GM23338 (cell line): ENCODE measurements around the gene TEX35. TPM values are rescaled to one million over a fixed set of nuclear protein-coding genes. Genes with fewer than 3 reads are reported as not detected.
A peak's percentile ranks its signal among the peaks of the same experiment; 100 is the strongest.

Experiments
- ATAC-seq: fragments of 200-7000 bp; cut with Tn5 transposase; 3 replicates; pipeline ENCODE4 v1.9.1; 2020
- DNase-seq: peaks from one replicate; pipeline ENCODE4 v3.0.0-alpha.2; 2015; ENCODE audit warnings: low spot score
- H2AFZ ChIP-seq: fragments of 200-600 bp; sonication (generic); 2 replicates; pipeline ENCODE4 v1.8.0; 2016; ENCODE audit warnings: antibody characterized with exemption, mild to moderate bottlenecking, moderate library complexity
- H3F3A ChIP-seq: fragments of 200-600 bp; sonication (generic); replicated peaks from 2 replicates; pipeline ENCODE4 v1.8.0; 2017; ENCODE audit warnings: antibody characterized with exemption, mixed run types, low read depth
- H3K27ac ChIP-seq: fragments of 200-600 bp; sonication (generic); 2 replicates; pipeline ENCODE4 v1.6.1; 2016; ENCODE audit warnings: low read depth
- H3K27me3 ChIP-seq: fragments of 200-600 bp; sonication (generic); 2 replicates; pipeline ENCODE4 v1.8.0; 2016; ENCODE audit warnings: mild to moderate bottlenecking, mixed run types, moderate library complexity; ENCODE audit not compliant: insufficient read depth
- H3K36me3 ChIP-seq: fragments of 200-600 bp; sonication (generic); 2 replicates; pipeline ENCODE4 v1.8.0; 2016; ENCODE audit warnings: mild to moderate bottlenecking; ENCODE audit not compliant: insufficient read depth
- H3K4me1 ChIP-seq: fragments of 200-600 bp; sonication (generic); 2 replicates; pipeline ENCODE4 v1.8.0; 2016; ENCODE audit warnings: mild to moderate bottlenecking, moderate library complexity; ENCODE audit not compliant: insufficient read depth
- H3K4me2 ChIP-seq: fragments of 200-600 bp; sonication (generic); 2 replicates; pipeline ENCODE4 v1.7.1; 2017; ENCODE audit warnings: mixed run types
- H3K4me3 ChIP-seq: fragments of 200-600 bp; sonication (generic); 2 replicates; pipeline ENCODE4 v1.6.1; 2016; ENCODE audit warnings: mixed run types
- H3K79me2 ChIP-seq: fragments of 200-600 bp; sonication (generic); replicated peaks from 2 replicates; pipeline ENCODE4 v1.8.0; 2017; ENCODE audit warnings: mild to moderate bottlenecking; ENCODE audit not compliant: insufficient read depth
- H3K9me2 ChIP-seq: fragments of 200-600 bp; sonication (generic); 2 replicates; pipeline ENCODE4 v1.8.0; 2017; ENCODE audit not compliant: insufficient read depth
- H4K20me1 ChIP-seq: fragments of 200-600 bp; sonication (generic); replicated peaks from 2 replicates; pipeline ENCODE4 v1.8.0; 2017; ENCODE audit warnings: mild to moderate bottlenecking; ENCODE audit not compliant: insufficient read depth
- H3K27ac Mint-ChIP-seq: 2 replicates; pipeline ENCODE4 v1.8.0; 2020; ENCODE audit warnings: inconsistent platforms, mild to moderate bottlenecking, moderate library complexity, mixed read lengths
- H3K27me3 Mint-ChIP-seq: 3 replicates; pipeline ENCODE4 v1.8.0; 2022; ENCODE audit warnings: low read depth, mild to moderate bottlenecking, moderate library complexity, mixed read lengths, inconsistent platforms; ENCODE audit not compliant: insufficient read depth, poor library complexity
- H3K36me3 Mint-ChIP-seq: 3 replicates; pipeline ENCODE4 v1.8.0; 2021; ENCODE audit warnings: low read depth, mild to moderate bottlenecking, inconsistent platforms, moderate library complexity, mixed read lengths
- H3K4me1 Mint-ChIP-seq: 3 replicates; pipeline ENCODE4 v1.8.0; 2020; ENCODE audit warnings: mild to moderate bottlenecking, inconsistent platforms, mixed read lengths
- H3K4me3 Mint-ChIP-seq: 3 replicates; pipeline ENCODE4 v1.8.0; 2021; ENCODE audit warnings: moderate library complexity, mild to moderate bottlenecking, inconsistent platforms, mixed read lengths
- H3K9me3 Mint-ChIP-seq: 3 replicates; pipeline ENCODE4 v1.8.0; 2020; ENCODE audit warnings: moderate library complexity, mild to moderate bottlenecking, inconsistent platforms, mixed read lengths
- CREB1 ChIP-seq: fragments of 250-450 bp; sonication (Bioruptor Pico); IDR thresholded peaks from 2 replicates; pipeline ENCODE4 v1.5.0; 2020; ENCODE audit warnings: low read depth, mild to moderate bottlenecking, moderate library complexity
- ETS1 ChIP-seq: IDR thresholded peaks from 2 replicates; pipeline ENCODE4 v1.6.1; 2016; ENCODE audit warnings: antibody characterized with exemption
- EZH2 ChIP-seq: fragments of 200-600 bp; sonication (generic); IDR thresholded peaks from one replicate; pipeline ENCODE4 v1.8.0; 2017; ENCODE audit warnings: antibody characterized with exemption, mild to moderate bottlenecking, low read depth; ENCODE audit not compliant: unreplicated experiment
- EZH2phosphoT487 ChIP-seq: fragments of 200-600 bp; sonication (generic); IDR thresholded peaks from one replicate; pipeline ENCODE4 v1.8.1; 2018; ENCODE audit warnings: antibody characterized with exemption; ENCODE audit not compliant: unreplicated experiment
- JUNB ChIP-seq: IDR thresholded peaks from one replicate; pipeline ENCODE4 v1.6.1; 2016; ENCODE audit warnings: antibody characterized with exemption; ENCODE audit not compliant: unreplicated experiment
- POLR2AphosphoS5 ChIP-seq: IDR thresholded peaks from 2 replicates; pipeline ENCODE4 v1.6.1; 2016; ENCODE audit warnings: antibody characterized with exemption, low read depth
- REST ChIP-seq: IDR thresholded peaks from one replicate; pipeline ENCODE4 v1.6.1; 2018; ENCODE audit warnings: antibody characterized with exemption; ENCODE audit not compliant: unreplicated experiment
- STAT1 ChIP-seq: IDR thresholded peaks from one replicate; pipeline ENCODE4 v1.6.1; 2016; ENCODE audit warnings: antibody characterized with exemption; ENCODE audit not compliant: unreplicated experiment
- ZNF114 ChIP-seq: fragments of 250-450 bp; sonication (Bioruptor Pico); IDR thresholded peaks from 2 replicates; pipeline ENCODE4 v1.5.0; 2020; ENCODE audit warnings: mild to moderate bottlenecking, moderate library complexity
- ZNF331 ChIP-seq: fragments of 250-450 bp; sonication (Bioruptor Pico); IDR thresholded peaks from 2 replicates; pipeline ENCODE4 v1.5.0; 2020; ENCODE audit warnings: low read depth, mild to moderate bottlenecking, moderate library complexity
- polyA plus RNA-seq: library from polyadenylated mRNA; unstranded; fragments of >200 nt; fragmentation: Nextera tagmentation; extraction: Ambion mirVana; gene quantifications from 2 replicates; pipeline ENCODE4 v1.2.1, GENCODE V29; 2016
- total RNA-seq: library from RNA; depleted of rRNA; stranded (reverse); fragments of >200 nt; shearing (Covaris generic); gene quantifications from 2 replicates; pipeline ENCODE4 v1.2.3, GENCODE V29; 2014
- TF ChIP-seq, protein P1 (sequence below), 2 experiments: fragments of 200-600 bp in 1 of 2; sonication (generic) in 1 of 2; conservative IDR thresholded peaks; 2 replicates each; pipeline versions ENCODE4 v1.5.1 to v1.6.1; 2016 to 2017; ENCODE audit warnings: antibody characterized with exemption in 2 of 2, low read depth in 2 of 2, mild to moderate bottlenecking in 2 of 2, moderate library complexity in 1 of 2
- TF ChIP-seq, protein P2 (sequence below): fragments of 250-450 bp; sonication (Bioruptor Pico); IDR thresholded peaks from 2 replicates; pipeline ENCODE4 v1.5.0; 2020; ENCODE audit warnings: mild to moderate bottlenecking, moderate library complexity

The TEX35 gene
- total and polyA plus RNA-seq, 2 experiments from 2014 or later: not detected

DNA sequence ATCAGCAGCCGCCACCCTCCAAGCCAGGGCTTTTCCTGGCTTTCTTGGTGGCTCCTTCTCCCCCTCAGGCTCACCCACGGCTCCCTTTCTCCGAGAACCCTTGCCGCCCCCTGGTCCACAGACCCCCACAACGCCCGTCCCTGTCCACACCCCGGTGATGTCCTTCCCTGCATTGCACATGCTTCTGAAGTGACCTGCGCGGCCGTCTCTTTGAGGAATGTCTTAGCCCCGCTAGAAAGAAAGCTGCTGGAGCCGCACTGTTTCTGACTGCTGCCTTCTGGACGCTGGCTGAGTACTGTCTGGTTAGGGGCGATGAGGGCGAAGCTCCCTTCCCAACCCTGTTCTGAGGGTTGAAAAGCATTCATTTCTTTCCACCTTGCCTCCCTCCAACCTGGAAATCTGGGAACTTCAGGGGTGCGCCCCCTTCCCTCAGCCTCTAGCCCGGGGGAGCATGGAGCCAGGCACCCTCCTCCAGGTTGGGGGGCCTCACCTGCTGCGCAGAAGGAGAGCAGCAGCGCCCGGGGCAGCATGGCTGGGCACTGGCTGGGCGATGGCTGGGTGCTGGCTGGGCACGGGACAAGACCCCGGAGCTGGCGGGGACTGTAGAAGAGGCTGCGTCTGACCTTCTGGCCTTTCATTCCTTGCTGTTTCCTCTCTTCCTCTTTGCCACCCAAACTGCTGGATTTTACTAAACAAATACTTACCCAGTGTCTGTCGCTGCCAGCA lies 16.3 kb upstream of the TEX35 start, which contains the start of gene CLEC20A:
TSS of gene CLEC20A (minus strand) at position 555 of the 726 bp plus-strand sequence. CDS start at position 530, 25 bp downstream.
- Mint-ChIP-seq H3K27ac (no peak within 1 kb of the TSS), H3K4me3 (no peak within 1 kb of the TSS), H3K27me3 (peaks cover 2% of the 10 kb centered on the region), H3K9me3 (no peaks in the 10 kb centered on the region; the same call in 1 of the 3 replicates), H3K36me3 (no peaks in the 10 kb centered on the region), H3K4me1 (peaks cover 16% of the 10 kb centered on the region)
- no peak within 1 kb of the TSS for H3K27ac ChIP-seq
- no peaks in the 10 kb centered on the region for H4K20me1 ChIP-seq
- H3K79me2 ChIP-seq: no peaks in the 10 kb centered on the region
- 0 out of 2 replicates have a peak within 1 kb of the TSS, but pooled peaks have one; percentile 38 for H2AFZ ChIP-seq
- no peaks in the 10 kb centered on the region; the same call in 1 of the 2 replicates for H3K4me1 ChIP-seq
- ATAC-seq: no peak
- DNase-seq: no peak
- no peak within 1 kb of the TSS for H3K4me3 ChIP-seq
- H3K36me3 ChIP-seq: no peaks in the 10 kb centered on the region
- H3K9me2 ChIP-seq: no peaks in the 10 kb centered on the region; the same call in 1 of the 2 replicates
- H3K4me2 ChIP-seq: no peak within 1 kb of the TSS
- no peak for TF ChIP-seq JUNB
- TF ChIP-seq, protein P1, sequence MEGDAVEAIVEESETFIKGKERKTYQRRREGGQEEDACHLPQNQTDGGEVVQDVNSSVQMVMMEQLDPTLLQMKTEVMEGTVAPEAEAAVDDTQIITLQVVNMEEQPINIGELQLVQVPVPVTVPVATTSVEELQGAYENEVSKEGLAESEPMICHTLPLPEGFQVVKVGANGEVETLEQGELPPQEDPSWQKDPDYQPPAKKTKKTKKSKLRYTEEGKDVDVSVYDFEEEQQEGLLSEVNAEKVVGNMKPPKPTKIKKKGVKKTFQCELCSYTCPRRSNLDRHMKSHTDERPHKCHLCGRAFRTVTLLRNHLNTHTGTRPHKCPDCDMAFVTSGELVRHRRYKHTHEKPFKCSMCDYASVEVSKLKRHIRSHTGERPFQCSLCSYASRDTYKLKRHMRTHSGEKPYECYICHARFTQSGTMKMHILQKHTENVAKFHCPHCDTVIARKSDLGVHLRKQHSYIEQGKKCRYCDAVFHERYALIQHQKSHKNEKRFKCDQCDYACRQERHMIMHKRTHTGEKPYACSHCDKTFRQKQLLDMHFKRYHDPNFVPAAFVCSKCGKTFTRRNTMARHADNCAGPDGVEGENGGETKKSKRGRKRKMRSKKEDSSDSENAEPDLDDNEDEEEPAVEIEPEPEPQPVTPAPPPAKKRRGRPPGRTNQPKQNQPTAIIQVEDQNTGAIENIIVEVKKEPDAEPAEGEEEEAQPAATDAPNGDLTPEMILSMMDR (conservative IDR thresholded peaks at IDR 0.05; ENCODE audit: low read depth in 2 of 2): no peak
- TF ChIP-seq EZH2phosphoT487: no peak
- no peak for TF ChIP-seq REST
- TF ChIP-seq ETS1: no peak
- no peak for TF ChIP-seq CREB1 (CRISPR knock-in tag)
- TF ChIP-seq POLR2AphosphoS5: no peak
- no peak for TF ChIP-seq EZH2
- TF ChIP-seq, protein P2, sequence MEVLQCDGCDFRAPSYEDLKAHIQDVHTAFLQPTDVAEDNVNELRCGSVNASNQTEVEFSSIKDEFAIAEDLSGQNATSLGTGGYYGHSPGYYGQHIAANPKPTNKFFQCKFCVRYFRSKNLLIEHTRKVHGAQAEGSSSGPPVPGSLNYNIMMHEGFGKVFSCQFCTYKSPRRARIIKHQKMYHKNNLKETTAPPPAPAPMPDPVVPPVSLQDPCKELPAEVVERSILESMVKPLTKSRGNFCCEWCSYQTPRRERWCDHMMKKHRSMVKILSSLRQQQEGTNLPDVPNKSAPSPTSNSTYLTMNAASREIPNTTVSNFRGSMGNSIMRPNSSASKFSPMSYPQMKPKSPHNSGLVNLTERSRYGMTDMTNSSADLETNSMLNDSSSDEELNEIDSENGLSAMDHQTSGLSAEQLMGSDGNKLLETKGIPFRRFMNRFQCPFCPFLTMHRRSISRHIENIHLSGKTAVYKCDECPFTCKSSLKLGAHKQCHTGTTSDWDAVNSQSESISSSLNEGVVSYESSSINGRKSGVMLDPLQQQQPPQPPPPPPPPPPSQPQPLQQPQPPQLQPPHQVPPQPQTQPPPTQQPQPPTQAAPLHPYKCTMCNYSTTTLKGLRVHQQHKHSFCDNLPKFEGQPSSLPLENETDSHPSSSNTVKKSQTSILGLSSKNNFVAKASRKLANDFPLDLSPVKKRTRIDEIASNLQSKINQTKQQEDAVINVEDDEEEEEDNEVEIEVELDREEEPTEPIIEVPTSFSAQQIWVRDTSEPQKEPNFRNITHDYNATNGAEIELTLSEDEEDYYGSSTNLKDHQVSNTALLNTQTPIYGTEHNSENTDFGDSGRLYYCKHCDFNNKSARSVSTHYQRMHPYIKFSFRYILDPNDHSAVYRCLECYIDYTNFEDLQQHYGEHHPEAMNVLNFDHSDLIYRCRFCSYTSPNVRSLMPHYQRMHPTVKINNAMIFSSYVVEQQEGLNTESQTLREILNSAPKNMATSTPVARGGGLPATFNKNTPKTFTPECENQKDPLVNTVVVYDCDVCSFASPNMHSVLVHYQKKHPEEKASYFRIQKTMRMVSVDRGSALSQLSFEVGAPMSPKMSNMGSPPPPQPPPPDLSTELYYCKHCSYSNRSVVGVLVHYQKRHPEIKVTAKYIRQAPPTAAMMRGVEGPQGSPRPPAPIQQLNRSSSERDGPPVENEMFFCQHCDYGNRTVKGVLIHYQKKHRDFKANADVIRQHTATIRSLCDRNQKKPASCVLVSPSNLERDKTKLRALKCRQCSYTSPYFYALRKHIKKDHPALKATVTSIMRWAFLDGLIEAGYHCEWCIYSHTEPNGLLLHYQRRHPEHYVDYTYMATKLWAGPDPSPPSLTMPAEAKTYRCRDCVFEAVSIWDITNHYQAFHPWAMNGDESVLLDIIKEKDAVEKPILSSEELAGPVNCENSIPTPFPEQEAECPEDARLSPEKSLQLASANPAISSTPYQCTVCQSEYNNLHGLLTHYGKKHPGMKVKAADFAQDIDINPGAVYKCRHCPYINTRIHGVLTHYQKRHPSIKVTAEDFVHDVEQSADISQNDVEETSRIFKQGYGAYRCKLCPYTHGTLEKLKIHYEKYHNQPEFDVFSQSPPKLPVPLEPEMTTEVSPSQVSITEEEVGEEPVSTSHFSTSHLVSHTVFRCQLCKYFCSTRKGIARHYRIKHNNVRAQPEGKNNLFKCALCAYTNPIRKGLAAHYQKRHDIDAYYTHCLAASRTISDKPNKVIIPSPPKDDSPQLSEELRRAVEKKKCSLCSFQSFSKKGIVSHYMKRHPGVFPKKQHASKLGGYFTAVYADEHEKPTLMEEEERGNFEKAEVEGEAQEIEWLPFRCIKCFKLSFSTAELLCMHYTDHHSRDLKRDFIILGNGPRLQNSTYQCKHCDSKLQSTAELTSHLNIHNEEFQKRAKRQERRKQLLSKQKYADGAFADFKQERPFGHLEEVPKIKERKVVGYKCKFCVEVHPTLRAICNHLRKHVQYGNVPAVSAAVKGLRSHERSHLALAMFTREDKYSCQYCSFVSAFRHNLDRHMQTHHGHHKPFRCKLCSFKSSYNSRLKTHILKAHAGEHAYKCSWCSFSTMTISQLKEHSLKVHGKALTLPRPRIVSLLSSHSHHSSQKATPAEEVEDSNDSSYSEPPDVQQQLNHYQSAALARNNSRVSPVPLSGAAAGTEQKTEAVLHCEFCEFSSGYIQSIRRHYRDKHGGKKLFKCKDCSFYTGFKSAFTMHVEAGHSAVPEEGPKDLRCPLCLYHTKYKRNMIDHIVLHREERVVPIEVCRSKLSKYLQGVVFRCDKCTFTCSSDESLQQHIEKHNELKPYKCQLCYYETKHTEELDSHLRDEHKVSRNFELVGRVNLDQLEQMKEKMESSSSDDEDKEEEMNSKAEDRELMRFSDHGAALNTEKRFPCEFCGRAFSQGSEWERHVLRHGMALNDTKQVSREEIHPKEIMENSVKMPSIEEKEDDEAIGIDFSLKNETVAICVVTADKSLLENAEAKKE (CRISPR knock-in tag): no peak
- no peak for TF ChIP-seq ZNF331
- TF ChIP-seq ZNF114 (CRISPR knock-in tag): no peak
- TF ChIP-seq STAT1: no peak
- H3F3A ChIP-seq: no peaks in the 10 kb centered on the region; the same call in 1 of the 2 replicates
- H3K27me3 ChIP-seq: no peaks in the 10 kb centered on the region
